NB4 (cell line): ENCODE measurements around the gene KRT77.

ENCODE experiments used
- DNase-seq: peaks from one replicate; pipeline ENCODE4 v3.0.0; 2010; ENCODE audit warnings: low read depth
- H3K4me3 ChIP-seq: one replicate; pipeline ENCODE4 v1.5.1; 2011; ENCODE audit warnings: mild to moderate bottlenecking, low read depth, low read length, moderate library complexity
- CTCF ChIP-seq: IDR thresholded peaks from one replicate; pipeline ENCODE4 v1.5.1; 2012; ENCODE audit warnings: low read depth, low read length
- MAX ChIP-seq: IDR thresholded peaks from 2 replicates; pipeline ENCODE4 v1.6.1; 2011; ENCODE audit warnings: low read depth, low read length
- MYC ChIP-seq: IDR thresholded peaks from 2 replicates; pipeline ENCODE4 v1.6.1; 2011; ENCODE audit warnings: low read depth, low read length
- POLR2A ChIP-seq: IDR thresholded peaks from 2 replicates; pipeline ENCODE4 v1.6.1; 2011; ENCODE audit warnings: mild to moderate bottlenecking; ENCODE audit not compliant: insufficient read length; ENCODE audit errors: extremely low read depth

Gene KRT77

GRCh38 chr12:52659395-52659794, 43.9 kb downstream of the KRT77 start:
- H3K4me3 ChIP-seq = no peak overlapping the region
- DNase-seq = no peak
- no peak for TF ChIP-seq MAX
- no peak for TF ChIP-seq MYC

- H3K4me3 ChIP-seq = no peak overlapping the region
- TF ChIP-seq CTCF = no peak
- TF ChIP-seq POLR2A = no peak
- no peak for TF ChIP-seq MAX
- TF ChIP-seq MYC = no peak
- DNase-seq = no peak
Measured at GRCh38 chr12:52658196-52658595, 45.1 kb downstream of the KRT77 start.

DNA sequence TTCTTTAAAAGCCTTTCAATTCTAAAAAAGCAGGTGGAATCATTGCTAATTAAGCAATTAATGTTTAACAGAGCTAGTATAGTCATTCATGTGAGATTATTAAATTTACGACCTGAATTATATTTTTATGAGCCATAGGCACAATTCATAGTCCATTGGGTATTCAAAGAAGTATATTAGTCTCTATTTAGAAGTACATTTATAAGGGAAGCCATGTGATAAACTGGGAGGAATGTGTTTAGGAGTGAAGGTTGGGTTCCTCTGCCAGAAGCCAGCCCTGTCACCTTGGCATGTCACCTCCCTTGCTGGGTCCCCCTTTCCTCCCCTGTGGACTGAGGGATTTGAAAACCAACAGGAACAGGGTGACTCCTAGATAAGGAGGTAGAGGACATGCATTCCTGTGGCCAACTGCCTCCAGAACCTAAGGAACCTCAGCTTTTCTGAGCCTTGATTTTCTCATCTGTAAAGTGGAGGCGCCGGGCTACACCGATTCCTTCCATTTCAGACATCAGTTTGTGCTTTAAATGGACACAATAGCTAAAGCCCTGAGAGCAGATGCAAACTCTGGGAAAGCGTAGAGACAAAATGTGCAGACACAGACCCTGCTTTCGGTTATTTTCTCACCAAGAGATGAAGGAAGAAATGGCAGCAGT, 45.9 kb downstream of the KRT77 start:
- no peak for DNase-seq
- no peak for TF ChIP-seq MAX
- no peak for TF ChIP-seq MYC
- no peak for TF ChIP-seq CTCF
- no peak for TF ChIP-seq POLR2A
- H3K4me3 ChIP-seq = no peak overlapping the region

- H3K4me3 ChIP-seq = no peak overlapping the region
- DNase-seq = no peak
- no peak for TF ChIP-seq MYC
- no peak for TF ChIP-seq POLR2A
- no peak for TF ChIP-seq MAX
- no peak for TF ChIP-seq CTCF
Measured at GRCh38 chr12:52656616-52657015, 46.7 kb downstream of the KRT77 start.

GRCh38 chr12:52655720-52656124, 47.6 kb downstream of the KRT77 start:
- no peak overlapping the region for H3K4me3 ChIP-seq
- no peak for TF ChIP-seq CTCF
- TF ChIP-seq MYC = no peak
- no peak for TF ChIP-seq POLR2A
- TF ChIP-seq MAX = no peak
- DNase-seq = no peak

- H3K4me3 ChIP-seq = no peak overlapping the region
- TF ChIP-seq MAX = no peak
- TF ChIP-seq MYC = no peak
- no peak for TF ChIP-seq POLR2A
- TF ChIP-seq CTCF = no peak
- no peak for DNase-seq
Measured at GRCh38 chr12:52655251-52655650, 48.1 kb downstream of the KRT77 start.
